HEK293 (cell line): ENCODE results near the gene HERC2.
"Not testable (repeated sequence)": the region's sequence is repeated elsewhere in the genome, so short reads cannot be mapped to it uniquely, and the experiment has no call there.

ENCODE experiments used
- CTCF ChIA-PET: fragments of 350-600 bp; formaldehyde crosslinking; extraction: SDS; loops from one replicate; lab custom pipeline; 2021; ENCODE audit warnings: antibody characterized with exemption; lab: Yijun Ruan, JAX
- POLR2A ChIA-PET: fragments of 300-600 bp; formaldehyde crosslinking; extraction: SDS; loops from one replicate; lab custom pipeline; 2020; ENCODE audit warnings: antibody characterized with exemption, inconsistent platforms; lab: Yijun Ruan, JAX
- H3K27ac ChIP-seq: fragments of 200-500 bp; sonication (Bioruptor generic); 2 replicates; pipeline ENCODE4 v1.5.1; 2014; ENCODE audit warnings: low read depth, low read length, control low read depth, inconsistent platforms; ENCODE audit errors: extremely low read depth
- H3K36me3 ChIP-seq, 2 experiments: fragments of 200-500 bp in 1 of 2; sonication (Bioruptor generic) in 1 of 2; 1 replicate in 1 of 2; 2 replicates in 1 of 2; pipeline ENCODE4 v1.5.1; 2014 to 2017; ENCODE audit warnings: inconsistent platforms in 2 of 2, low read length in 2 of 2; ENCODE audit not compliant: control insufficient read depth in 2 of 2, insufficient read depth in 1 of 2
- H3K4me1 ChIP-seq: fragments of 200-500 bp; sonication (Bioruptor generic); 2 replicates; pipeline ENCODE4 v1.5.1; 2014; ENCODE audit warnings: mild to moderate bottlenecking, low read length, inconsistent platforms; ENCODE audit not compliant: control insufficient read depth, insufficient read depth
- H3K4me3 ChIP-seq: 2 replicates; pipeline ENCODE4 v1.5.1; 2011; ENCODE audit warnings: low read depth, mild to moderate bottlenecking, control low read depth, low read length, moderate library complexity
- H3K9me3 ChIP-seq: fragments of 200-500 bp; sonication (Bioruptor generic); 2 replicates; pipeline ENCODE4 v1.5.1; 2014; ENCODE audit warnings: low read depth, low read length, inconsistent platforms; ENCODE audit not compliant: control insufficient read depth, insufficient read depth
- AEBP2 ChIP-seq: fragments of 450-650 bp; formaldehyde crosslinking; IDR thresholded peaks from 2 replicates; pipeline ENCODE4 v1.5.1; 2016; ENCODE audit warnings: missing biosample characterization, missing genetic modification characterization, borderline replicate concordance
- KLF9 ChIP-seq: fragments of 450-650 bp; formaldehyde crosslinking; IDR thresholded peaks from 2 replicates; pipeline ENCODE4 v1.5.1; 2016; ENCODE audit warnings: missing biosample characterization, missing genetic modification characterization, low read depth
- SP3 ChIP-seq: fragments of 450-650 bp; formaldehyde crosslinking; IDR thresholded peaks from 2 replicates; pipeline ENCODE4 v1.5.1; 2016; ENCODE audit warnings: missing biosample characterization, missing genetic modification characterization
- ZFP41 ChIP-seq: fragments of 450-650 bp; formaldehyde crosslinking; IDR thresholded peaks from 2 replicates; pipeline ENCODE4 v1.5.1; 2016; ENCODE audit warnings: missing biosample characterization, missing genetic modification characterization, borderline replicate concordance
- ZNF639 ChIP-seq: fragments of 450-650 bp; formaldehyde crosslinking; IDR thresholded peaks from 2 replicates; pipeline ENCODE4 v1.5.1; 2016; ENCODE audit warnings: missing biosample characterization, missing genetic modification characterization
- ZNF645 ChIP-seq: fragments of 450-650 bp; formaldehyde crosslinking; IDR thresholded peaks from 2 replicates; pipeline ENCODE4; 2016; ENCODE audit warnings: missing biosample characterization, missing genetic modification characterization
- ZNF670 ChIP-seq: fragments of 450-650 bp; formaldehyde crosslinking; IDR thresholded peaks from 2 replicates; pipeline ENCODE4 v1.5.1; 2016; ENCODE audit warnings: missing biosample characterization, missing genetic modification characterization, low read depth
- ZNF76 ChIP-seq: fragments of 450-650 bp; formaldehyde crosslinking; IDR thresholded peaks from 2 replicates; pipeline ENCODE4; 2016; ENCODE audit warnings: low read depth, missing biosample characterization, missing genetic modification characterization, borderline replicate concordance
- ZNF768 ChIP-seq: fragments of 450-650 bp; formaldehyde crosslinking; IDR thresholded peaks from 2 replicates; pipeline ENCODE4 v1.5.1; 2018; ENCODE audit warnings: missing biosample characterization, mild to moderate bottlenecking, missing genetic modification characterization
- ZNF791 ChIP-seq: fragments of 450-650 bp; formaldehyde crosslinking; IDR thresholded peaks from 2 replicates; pipeline ENCODE4 v1.5.1; 2016; ENCODE audit warnings: missing biosample characterization, missing genetic modification characterization
- ZSCAN23 ChIP-seq: fragments of 450-650 bp; formaldehyde crosslinking; IDR thresholded peaks from 2 replicates; pipeline ENCODE4 v1.5.1; 2016; ENCODE audit warnings: missing biosample characterization, missing genetic modification characterization

The HERC2 gene

GRCh38 chr15:28203055-28203828 lies 118.7 kb downstream of the HERC2 start:
- H3K9me3 ChIP-seq, H3K27ac ChIP-seq, CTCF ChIA-PET, POLR2A ChIA-PET, H3K4me1 ChIP-seq, H3K4me3 ChIP-seq: not testable (repeated sequence)
- peaks cover 0 to 19% of the 10 kb centered on the region in 2 experiments; a peak in 1 of 3 replicates for H3K36me3 ChIP-seq

- CTCF ChIA-PET, H3K9me3 ChIP-seq, POLR2A ChIA-PET, H3K4me3 ChIP-seq, H3K27ac ChIP-seq, H3K4me1 ChIP-seq: not testable (repeated sequence)
- peaks cover 0 to 26% of the 10 kb centered on the region in 2 experiments; a peak in 2 of 3 replicates for H3K36me3 ChIP-seq
Observed at GRCh38 chr15:28202124-28202523, 119.9 kb downstream of the HERC2 start.

DNA sequence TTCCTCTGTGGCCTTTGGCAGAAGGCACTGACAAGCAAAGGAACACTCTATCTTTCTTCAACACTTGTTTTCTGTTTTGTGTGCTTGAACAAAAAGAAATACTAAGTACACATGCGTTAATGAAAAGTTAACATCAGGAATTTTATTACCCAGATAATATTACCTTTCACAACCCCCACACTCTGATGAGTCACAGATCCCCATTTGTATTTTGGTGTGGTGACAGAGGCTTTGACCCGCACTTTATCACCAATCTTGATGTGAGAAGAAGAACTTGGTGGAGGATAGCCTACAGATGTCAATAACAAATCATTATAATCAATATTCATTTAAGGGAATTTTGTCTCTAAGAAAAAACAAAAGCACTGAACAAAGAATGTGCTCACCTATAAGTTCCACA lies 123.8 kb downstream of the HERC2 start:
- H3K4me1 ChIP-seq, H3K9me3 ChIP-seq, CTCF ChIA-PET, POLR2A ChIA-PET, H3K4me3 ChIP-seq, H3K27ac ChIP-seq: not testable (repeated sequence)
- H3K36me3 ChIP-seq = peaks cover 6 to 34% of the 10 kb centered on the region in 2 experiments; a peak in 2 of 3 replicates

DNA sequence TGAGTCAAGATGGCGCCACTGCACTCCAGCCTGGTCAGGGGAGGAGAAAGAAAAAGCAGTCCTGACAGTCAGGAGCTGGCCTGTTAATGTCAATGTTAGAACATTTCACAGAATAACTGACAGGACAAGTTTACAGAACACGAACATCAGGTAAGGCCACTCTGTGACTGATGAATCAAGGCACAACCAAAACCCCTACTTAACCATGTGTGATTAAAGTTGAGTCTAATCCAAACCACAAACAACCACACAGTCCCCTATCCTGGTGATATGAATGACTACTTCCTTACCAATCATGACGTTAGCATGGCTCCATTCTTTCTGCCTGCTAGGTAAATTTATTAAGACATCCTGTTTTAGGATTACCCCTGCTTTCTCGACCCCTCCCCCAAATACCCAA lies 124.3 kb downstream of the HERC2 start:
- POLR2A ChIA-PET, H3K27ac ChIP-seq, CTCF ChIA-PET, H3K4me3 ChIP-seq, H3K4me1 ChIP-seq, H3K9me3 ChIP-seq: not testable (repeated sequence)
- H3K36me3 ChIP-seq = peaks cover 6 to 37% of the 10 kb centered on the region in 2 experiments; a peak in 2 of 3 replicates

DNA sequence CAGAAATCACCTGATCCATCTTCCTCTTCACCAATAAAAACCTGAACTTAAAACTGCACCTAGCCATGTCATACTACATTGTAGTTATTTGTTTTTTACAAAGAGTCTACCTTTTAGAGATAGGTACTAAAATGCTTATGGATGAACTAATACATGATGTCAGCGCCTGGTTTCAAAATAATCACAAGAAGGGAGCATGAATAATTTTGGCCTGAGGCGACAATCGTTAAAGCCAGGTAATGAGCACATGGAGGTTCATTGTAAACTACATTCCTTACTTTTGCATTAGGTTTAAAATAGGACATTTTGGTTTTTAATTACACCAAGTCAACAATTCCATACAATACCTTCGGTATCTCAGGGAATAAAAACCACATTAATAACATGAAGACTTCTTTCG lies 125.4 kb downstream of the HERC2 start:
- CTCF ChIA-PET, H3K27ac ChIP-seq, H3K9me3 ChIP-seq, POLR2A ChIA-PET, H3K4me1 ChIP-seq, H3K4me3 ChIP-seq: not testable (repeated sequence)
- H3K36me3 ChIP-seq = peaks cover 6 to 48% of the 10 kb centered on the region in 2 experiments; a peak in 2 of 3 replicates

DNA sequence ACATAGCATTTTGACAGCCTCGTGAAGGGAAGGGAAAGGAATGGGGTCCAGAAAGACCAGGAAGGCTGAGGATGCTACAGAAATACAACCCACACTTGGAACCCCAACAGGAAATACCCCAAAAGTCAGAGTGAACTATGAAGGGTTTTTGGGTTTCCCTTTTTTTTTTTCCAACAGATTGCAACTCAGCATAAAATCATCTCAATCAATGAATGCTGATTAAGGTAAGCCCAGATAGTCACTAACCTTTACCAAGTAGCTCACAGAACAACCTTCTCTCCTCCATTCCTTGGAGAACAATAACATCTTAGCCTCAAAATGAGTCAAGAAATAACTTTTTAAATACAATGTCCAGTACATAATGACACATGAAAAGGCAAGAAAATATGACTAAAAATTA lies 129.2 kb downstream of the HERC2 start:
- Histone ChIP-seq H3K36me3 (peaks cover 6 to 53% of the 10 kb centered on the region in 2 experiments; a peak in 2 of 3 replicates), H3K9me3 (no peaks in the 10 kb centered on the region), H3K4me1 (no peaks in the 10 kb centered on the region), H3K27ac (no peak overlapping the region), H3K4me3 (no peak overlapping the region)
- no peak for TF ChIP-seq ZSCAN23 (tag by site-specific recombination)
- TF ChIP-seq KLF9 (tag by site-specific recombination) = no peak
- TF ChIP-seq ZNF791 (tag by site-specific recombination) = no peak
- TF ChIP-seq AEBP2 (tag by site-specific recombination) = no peak
- no peak for TF ChIP-seq ZNF768 (tag by site-specific recombination)
- no peak for TF ChIP-seq ZFP41
- TF ChIP-seq SP3 (tag by site-specific recombination) = no peak
- no peak for TF ChIP-seq ZNF639 (tag by site-specific recombination)
- no peak for TF ChIP-seq ZNF645
- no peak for TF ChIP-seq ZNF76 (tag by site-specific recombination)
- no peak for TF ChIP-seq ZNF670
- ChIA-PET CTCF (no interaction called here), POLR2A (no interaction called here)
